Measurements from ENCODE around the gene RPRD1B.

The RPRD1B gene, protein sequence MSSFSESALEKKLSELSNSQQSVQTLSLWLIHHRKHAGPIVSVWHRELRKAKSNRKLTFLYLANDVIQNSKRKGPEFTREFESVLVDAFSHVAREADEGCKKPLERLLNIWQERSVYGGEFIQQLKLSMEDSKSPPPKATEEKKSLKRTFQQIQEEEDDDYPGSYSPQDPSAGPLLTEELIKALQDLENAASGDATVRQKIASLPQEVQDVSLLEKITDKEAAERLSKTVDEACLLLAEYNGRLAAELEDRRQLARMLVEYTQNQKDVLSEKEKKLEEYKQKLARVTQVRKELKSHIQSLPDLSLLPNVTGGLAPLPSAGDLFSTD

DNA sequence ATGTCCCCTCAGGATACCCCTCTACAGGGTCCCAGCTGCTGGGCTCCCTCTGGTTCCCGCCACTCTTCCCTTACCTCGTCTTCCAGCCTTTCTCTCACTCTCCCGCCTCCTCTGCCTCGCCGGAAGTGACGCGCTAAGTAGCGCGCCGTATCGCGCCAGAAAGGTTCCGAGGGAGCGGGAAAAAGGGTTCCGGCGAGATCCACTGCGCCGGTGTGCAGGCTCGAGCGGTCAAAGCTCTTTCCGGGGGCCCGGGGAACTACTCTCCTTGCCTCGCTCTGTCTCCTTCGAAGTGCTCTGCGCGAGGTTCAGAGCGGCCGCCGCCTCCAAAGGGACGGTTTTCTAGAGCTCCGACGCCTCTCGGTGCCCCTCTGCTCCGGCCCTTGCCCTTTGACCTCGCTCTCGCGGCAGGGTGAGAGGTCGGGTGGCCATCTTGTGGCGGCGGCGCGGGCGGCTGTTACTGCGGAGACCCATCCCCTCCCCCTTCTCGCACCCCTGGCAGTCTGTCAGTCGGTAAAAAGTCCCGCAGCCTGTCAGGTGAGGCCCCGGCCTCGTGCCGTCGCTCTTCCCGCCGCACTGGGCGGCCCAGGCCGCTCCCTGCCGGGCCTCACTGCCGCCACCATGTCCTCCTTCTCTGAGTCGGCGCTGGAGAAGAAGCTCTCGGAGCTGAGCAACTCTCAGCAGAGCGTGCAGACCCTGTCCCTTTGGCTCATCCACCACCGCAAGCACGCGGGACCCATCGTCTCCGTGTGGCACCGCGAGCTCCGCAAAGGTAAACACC, at the start of gene RPRD1B, which contains the start of gene TTI1:
RPRD1B (plus strand) TSS at position 417 of the 778 bp plus-strand sequence; CDS start at position 619, 202 bp downstream.
TTI1 (minus strand) TSS at position 127 of the 778 bp plus-strand sequence. CDS start 19,640 bp downstream, outside the sequence.
- DNase-seq: peak; percentile 81

DNA sequence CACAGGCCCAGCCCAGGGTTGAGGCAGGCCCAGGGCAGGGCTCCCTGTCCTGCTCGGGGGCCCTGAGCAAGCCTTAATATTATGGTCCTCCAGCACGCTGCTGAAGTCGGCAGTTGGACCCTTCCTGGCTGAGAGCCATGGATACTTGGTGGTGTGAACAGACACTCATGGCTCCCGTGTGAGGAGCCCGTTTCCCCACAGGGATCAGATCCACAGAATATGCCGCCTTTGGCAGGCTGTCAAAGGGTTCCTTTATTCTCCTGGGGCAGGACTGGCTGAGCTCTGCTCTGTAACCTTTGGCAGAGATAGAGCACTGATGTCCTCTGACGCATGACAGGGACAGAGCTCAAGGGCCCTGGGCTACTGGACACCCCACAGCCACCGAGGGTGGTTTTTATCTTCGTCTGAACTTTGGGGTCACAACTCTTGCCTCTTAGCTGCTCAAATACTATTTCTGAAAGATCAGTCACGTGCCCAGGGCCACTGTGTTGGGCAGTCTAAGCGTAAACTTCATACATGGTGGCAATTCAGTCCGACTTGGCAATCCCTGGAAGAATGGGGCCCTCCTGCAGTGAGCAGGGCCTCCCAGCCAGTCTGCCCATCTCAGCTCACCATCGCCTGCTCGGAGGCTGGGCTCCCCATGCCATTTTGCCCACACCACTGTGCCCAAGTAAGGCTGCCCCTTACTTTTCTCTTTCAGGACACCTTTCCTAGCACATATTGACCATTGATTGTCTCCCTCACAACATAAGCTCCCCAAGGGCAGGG, 49.3 kb upstream of the RPRD1B start:
- no peak for DNase-seq

GRCh38 chr20:37986044-37986858, 47.3 kb upstream of the RPRD1B start:
- no peak for DNase-seq

GRCh38 chr20:37986873-37987601, 46.5 kb upstream of the RPRD1B start:
- no peak for DNase-seq

DNA sequence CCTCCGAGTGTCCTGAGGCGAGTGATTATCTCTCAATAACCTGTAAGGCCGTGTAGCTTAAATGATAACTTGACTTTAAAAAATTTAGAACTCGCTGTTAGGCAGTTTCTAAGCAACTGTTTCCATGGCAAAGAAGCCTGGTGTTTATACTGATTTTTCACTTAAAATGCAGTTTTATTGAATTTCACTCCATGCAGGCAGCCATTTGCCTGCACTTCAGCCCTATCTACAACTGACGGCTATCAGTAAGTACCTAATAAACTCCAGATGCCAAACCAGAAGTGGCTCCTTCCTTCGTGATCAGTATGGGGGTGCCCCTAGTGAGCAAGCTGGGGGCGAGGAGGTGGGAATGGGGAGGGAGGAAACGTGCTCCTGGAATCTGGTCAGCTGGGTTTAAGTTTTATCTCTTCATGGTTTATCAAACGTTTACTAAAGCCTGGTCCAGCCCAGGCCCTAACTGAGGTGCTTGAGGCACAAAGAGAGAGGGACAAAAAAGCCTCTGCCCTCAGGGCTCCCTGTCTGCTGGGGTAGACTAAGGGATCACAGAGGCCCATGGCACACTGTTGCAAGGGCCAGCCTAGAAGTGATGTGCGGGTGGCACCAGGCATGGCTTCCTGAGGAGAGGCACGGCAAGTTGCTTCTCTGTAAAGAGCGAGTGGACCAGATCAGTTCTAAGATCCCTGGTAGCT, 45.8 kb upstream of the RPRD1B start:
- DNase-seq: no peak

DNA sequence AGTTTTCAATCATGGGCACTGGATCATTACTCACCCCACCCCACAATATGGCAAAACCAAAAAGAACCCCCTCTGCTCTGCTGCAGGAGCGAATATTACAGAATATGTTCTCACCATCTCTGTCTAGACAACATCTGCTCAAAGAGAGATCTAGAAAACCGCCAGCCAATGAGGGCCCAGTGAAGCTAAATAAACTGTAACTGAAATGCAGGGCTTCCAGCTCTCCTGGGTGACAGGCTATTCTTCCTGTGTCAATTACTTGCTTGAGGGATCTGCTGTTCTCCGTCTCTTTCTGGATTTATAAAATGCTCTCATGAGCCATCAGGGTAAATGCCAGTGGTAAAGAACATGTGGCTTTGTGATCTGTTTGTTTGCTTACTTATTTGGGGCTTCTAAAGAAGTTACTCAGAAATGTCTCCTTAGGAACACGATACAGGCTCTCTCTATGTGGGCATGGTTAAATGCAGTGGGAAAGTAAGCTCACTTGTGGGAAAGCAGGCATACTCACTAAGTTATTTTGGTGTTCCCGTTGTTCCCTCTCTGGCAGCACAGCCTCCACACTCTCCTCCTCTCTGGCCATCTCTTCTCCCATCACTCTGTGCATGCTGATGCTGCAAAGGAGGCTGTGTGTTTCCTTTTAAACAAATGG, 45.1 kb upstream of the RPRD1B start:
- no peak for DNase-seq

GRCh38 chr20:37989601-37990295, 43.8 kb upstream of the RPRD1B start:
- DNase-seq: no peak

DNA sequence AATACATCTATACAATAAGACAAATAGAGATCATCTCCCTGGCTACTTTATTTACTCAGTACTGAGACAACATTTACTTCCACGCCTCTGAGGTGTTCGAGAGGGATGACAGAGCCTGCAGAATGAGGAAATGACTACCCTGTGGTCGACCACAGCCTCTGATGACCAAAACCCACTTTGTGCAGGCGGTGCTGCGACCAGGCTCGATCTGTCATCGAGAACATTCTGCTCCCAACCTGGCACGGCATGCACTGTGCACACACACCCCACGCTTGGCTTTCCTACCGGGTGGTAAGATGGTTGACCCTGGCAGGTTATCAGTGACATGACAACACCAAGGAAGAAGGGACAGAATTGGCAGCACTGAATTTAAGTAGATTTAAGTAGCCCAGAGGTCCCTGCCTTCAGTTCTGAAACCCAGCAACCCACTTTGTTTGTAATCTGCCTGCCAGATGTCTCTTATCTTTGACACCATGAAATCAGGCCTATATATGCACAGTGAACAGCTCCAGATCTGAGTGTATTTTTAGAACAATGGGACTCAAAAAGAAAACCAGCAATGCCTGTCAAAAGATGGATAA, 42.9 kb upstream of the RPRD1B start:
- DNase-seq: peak; percentile 19

DNA sequence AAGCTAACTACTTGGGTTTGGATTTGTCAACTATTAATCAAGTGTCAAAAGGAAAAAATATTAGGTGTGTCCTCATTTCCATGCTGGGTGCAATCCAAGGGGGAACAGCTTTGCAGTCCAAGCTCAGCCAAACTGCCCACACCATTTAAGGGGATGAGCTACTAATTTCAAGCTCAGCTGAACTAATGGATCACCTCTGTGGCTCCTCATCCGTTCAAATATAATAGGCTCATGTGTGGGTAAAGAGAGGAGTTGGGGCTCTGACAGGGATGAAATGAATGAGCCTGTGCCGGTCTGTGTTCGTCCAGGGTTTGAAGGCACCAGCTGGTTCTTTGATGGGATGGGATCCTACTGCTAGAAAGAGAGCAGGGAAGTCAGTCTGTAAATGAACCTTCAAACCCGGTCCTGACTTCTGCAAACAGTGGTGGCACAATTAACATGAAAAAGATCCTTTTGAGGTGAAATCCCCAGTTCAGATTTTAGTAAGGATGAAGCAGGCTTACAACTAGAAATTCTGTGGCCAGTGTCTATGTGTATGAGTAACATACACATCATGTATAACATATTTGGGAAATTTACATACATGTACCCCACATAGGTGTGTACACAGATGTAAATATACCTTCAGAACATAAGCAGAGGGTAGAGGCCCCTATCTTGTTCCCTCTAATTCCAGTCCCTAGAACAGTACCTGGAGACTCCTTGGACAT, 42.2 kb upstream of the RPRD1B start:
- no peak for DNase-seq

DNA sequence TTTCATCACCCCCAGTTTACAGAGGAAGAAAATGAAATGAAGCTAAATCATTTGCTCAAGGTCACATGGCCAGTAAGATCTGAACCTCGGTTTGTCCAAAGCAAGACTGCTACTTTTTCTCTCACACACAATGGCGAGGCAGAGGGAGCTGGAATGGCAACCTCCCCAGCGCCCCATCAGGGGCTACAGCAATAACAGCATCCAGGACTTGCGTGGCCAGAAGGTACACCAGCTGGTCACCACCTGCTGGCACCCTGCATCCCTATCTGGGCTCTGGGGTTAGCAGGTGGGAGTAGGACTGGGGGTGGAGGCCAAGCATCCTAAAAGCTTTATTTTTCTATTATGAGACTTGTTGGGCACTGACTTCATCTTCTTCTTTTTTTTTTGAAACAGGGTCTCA, 41.6 kb upstream of the RPRD1B start:
- no peak for DNase-seq

DNA sequence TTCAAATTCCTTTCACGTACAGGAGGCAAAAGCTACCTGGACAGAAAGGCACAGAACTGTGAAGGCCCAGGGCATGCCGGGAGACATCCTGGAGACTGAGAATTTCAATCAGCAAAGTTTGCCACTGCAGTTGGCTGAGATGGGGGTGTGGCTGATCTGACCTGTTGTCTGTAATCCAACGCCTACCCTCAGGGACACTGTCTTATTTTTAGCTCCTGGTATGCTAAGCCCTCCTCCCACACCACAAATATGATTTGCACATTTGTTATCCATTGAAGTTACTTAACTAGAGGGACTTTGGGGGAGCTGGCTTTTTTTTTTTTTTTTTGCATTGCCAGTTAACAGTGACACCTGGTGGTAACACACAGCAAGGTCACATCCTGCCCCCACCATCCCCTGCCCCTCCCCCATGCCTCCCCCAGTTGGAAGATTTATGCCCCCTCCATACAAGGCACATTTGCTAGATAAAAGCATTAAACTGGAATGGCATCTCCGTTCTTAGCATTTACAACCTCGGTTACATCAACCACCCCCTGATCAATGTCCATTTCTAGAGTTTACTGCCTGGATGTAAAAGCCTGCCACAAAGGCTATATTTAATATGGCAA, 40.6 kb upstream of the RPRD1B start:
- DNase-seq: no peak

DNA sequence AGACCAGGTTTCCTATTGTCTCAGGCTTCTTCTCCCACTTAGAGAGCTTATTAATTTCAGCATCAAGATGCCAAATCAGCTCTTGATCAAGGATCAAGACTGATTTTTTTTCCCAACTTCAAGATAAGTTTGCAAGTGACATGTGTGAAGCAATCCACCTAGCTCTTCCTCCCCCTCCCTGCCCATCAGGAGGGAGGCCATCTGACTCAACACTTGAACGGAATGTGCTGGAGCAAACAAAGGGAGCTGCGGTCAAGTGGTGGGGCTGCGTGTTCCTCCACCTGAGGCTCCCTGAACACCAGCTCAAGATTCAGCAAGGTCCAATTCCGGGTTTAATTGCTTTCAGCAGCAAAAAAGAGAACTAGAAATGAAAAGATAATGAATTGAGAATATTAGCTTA, 39.0 kb upstream of the RPRD1B start:
- DNase-seq: no peak

DNA sequence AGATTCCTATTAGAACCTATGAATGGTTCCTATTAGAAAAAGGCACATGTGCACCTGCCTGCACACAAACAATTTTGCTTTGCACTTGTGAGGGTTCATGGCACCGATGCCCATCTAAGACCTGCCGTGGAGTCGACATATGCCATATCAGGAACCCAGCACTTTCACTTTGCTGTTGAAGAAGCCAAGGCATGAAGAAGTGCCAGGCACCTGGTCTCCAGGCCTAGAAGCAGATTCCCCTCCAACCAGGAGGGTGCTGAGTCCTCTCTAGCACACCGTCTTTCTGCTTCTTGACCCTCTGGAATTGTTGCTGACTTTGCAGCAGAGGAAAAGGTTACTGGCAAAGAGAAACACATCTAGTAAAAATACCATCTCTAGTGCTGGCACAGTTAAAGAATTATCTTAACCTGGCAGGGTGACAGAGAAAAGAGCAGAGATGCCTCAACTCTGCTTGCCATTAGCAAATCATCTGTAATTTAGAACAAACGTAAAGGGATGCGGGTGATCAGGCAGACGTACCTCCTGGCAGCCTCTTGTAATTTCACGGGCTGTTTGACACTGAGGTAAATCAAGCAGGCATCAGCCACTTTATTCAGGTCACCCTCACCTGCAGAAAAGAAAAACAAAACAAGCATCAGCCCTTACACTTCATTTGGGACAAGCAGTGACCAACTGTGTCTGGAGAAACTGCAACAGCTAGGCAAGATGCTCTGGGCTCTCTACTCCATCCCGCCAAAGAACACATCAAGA, 37.5 kb upstream of the RPRD1B start:
- no peak for DNase-seq

- DNase-seq: no peak
These were observed 36.0 kb upstream of the RPRD1B start for GRCh38 chr20:37997516-37997915.

GRCh38 chr20:37999526-38000263, 33.9 kb upstream of the RPRD1B start:
- DNase-seq: no peak

DNA sequence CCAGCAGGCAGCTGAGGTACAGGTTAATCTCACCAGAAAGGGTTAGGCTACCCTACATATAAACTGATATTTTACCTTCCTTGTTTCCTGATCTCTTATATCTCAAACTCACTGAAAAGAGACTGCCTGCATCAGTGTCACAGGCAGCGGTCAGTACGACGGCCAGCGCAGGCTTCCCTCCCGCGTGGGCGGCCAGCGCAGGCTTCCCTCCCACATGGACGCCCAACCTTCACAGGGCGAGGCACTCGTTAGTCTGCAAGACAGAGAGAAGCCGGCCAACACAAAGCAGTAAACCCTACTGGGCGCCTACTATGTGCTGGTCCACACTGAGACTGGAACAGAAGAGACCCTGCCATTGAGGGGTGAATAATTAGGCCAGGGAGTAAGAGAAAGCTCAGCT, 33.3 kb upstream of the RPRD1B start:
- no peak for DNase-seq

Measured in GDM1 (cell line).